GM18511 (cell line): ENCODE measurements around the gene COBL.

ENCODE experiments used
- ATAC-seq: cut with Tn5 transposase; IDR thresholded peaks from one replicate; pipeline ENCODE4 v1.9.1; 2021; ENCODE audit warnings: mild to moderate bottlenecking, moderate library complexity; ENCODE audit not compliant: unreplicated experiment

The COBL gene

DNA sequence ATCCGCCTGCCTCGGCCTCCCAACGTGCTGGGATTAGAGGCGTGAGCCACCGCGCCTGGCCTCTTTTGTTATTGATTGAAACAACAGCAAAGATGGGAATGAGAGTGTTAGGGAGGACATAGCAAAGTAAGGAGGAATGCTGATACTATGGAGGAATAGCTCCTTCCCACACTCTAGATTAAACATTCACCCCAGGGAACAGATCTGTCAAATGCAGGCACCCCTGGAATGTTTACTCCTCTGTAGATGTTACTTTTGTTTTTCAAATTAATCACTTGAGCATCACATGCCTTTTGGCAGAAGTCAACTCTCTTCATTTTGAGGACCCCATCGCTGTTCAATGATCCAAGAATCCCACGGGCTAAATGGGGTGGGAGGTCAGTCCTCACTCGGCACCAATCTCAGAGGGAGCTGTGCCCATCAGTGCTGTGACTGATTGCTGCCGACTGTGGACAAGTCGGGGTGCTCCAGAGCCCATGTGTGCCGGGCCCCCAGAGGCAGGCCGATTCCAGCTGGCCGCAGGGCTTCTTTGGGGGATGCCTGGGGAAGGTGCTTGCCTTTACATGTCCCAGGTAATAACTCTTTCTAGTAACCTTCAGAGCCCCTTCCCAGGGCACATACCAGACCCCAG, 10.2 kb upstream of the COBL start:
- ATAC-seq = no peak

DNA sequence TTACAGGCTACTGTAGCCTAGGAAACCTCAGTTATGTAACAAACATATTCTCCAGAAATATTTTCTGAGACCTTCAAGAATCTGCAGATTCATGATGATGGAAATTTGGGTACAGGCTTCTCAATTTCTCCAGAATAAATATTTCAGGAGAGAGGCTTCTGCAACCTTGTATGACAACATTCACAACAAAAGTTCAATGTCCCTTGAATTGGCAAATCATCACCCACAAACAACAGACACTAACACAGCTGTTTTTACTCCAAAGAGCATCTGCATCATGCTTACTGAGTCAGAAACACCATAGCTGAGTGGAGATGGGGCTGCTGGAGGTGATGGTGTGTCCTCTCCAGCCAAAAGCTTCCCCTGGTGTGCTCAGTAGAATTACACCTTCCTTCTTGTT, 9.3 kb upstream of the COBL start:
- no peak for ATAC-seq

DNA sequence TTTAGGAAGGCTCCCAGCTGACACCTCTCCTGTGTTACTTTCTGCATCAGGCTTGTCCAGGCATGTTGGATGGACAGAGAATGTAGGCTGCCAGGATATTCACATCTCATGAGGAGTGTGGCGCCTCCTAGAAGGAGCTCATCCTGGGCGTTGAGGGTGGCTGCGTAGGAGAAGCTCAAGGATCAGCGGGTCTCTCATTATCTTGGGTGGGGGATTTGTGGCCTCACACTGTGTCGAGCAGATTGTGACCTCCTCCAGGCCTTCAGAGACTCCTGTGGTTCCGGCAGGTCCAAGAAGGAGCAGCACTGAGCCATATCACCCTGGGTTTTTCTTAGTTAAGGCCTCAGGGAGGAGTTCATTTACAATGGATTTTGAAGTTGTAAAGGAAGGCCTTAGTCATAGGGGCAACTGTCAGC, 8.7 kb upstream of the COBL start:
- ATAC-seq = no peak

DNA sequence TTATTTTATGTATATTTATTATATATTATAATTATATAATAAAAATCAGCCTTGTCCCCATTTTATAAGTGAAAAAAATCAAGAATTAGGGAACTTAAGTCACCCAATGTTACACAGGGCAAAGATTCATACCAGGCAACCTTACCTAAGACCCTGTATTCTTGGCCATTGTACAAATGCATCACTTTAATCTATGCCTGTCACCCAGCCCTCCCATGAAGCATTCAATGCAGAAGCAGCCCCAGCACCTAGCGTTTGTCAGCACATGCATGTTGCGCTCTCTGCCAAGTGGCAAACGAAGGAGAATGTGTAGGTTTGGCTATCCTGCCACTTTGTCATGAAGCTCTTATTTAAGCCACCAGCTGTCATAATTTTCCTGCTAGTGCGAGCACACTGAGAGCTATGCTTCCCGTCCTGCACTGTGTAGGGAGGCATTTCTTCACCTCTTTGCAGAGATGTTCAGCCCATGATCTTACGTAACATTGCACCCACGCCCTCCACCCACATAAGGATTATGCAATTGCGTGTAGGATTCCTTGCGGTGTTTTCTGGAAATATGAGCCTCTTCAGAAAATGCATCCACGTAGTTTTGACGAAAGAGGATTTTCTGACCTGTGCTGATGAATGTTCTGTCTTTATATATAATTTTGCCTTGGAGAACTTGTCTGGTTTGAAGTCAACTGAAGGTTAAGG, 7.7 kb upstream of the COBL start:
- ATAC-seq = no peak

DNA sequence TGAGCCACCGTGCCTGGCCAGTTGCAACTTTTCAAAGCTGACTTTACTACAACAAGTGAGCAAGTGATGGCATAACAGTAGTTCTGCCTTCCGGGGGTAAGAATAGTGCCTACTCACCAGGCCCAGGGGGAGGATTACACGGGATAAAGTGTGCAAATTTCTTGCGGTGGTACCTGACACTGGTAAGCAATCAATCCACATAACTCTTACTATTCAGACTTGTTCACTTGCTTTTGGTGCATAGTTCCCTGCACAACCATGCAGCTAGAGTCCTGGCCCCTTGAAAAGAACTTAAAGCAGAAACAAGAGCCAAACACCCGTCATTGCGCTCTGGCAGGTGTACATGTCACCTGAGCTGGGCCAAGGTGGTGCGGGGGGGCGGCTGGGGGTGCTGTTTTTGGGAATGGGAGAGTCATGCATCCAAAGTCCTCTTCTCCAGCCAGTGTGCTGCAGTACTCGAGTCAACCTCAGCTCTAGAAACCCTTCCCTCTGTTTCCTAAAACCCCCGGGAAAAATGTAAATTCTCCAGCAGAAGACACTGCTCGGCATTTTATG, 5.4 kb upstream of the COBL start:
- no peak for ATAC-seq

DNA sequence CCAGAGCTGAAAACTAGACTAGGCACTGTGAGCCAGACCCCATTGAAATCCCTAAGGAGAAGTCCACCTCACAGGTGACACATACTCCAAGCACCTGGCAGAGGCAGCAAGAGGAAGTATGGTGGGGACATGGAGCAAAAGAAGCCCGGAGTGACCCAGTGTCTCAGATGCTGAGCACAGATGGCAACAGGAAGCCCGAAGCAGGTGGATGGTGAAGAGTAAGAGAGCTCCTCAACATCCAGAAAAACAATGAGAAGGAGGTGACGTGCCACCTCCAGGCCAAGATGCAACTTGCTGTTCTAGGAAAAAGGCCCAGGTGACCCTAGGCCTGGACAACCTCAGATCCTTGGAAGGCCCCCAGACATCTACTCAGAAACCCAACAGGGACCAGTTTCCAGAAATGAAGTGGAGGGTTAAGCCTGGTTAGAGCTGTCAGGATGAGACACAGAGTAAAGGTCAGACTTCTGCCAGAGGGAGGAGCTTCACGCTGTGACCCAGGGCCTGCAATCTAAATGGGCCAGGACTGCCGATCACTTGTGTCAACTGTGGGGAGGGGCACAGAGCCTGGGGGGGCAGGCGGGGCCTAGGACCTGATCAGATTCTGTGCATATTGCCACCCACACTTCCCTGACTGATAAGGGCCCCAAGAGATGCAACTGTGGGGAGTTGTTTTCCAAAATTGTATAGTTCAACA, 2.4 kb upstream of the COBL start:
- no peak for ATAC-seq

DNA sequence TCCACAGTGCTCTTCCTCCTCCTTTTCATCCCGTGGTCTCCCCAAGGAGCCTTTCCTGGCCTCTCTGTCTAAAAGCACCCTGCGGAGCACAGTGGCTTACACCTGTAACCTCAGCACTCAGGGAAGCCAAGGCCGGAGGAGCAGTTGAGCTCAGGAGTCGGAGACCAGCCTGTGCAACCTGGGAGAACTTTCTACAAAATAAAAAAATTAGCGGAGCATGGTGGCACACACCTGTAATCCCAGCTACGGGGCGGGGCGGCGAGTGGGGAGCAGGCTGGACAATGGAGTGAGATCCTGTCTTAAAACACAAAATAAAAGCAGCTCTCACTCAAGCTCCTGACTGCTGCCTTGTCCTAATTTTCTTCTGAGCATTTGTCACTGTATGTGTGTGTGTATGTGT, 1.4 kb upstream of the COBL start:
- ATAC-seq = no peak

DNA sequence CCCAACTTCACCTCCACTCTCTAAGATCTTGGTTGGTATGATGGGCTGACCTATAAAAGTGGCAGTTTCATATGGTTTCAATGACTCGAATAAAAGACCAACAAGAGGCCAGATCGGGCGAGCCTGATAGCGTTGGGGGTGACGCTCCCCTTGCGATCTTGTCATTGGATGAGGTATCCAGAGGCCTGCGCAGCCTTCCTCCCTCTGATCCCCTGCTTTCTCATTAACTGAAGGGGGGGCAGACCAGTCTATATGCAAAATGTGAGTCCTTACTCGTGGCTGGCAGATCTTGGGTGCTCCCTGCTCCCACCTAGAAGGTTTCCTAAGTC, 937 bp upstream of the COBL start:
- no peak for ATAC-seq

DNA sequence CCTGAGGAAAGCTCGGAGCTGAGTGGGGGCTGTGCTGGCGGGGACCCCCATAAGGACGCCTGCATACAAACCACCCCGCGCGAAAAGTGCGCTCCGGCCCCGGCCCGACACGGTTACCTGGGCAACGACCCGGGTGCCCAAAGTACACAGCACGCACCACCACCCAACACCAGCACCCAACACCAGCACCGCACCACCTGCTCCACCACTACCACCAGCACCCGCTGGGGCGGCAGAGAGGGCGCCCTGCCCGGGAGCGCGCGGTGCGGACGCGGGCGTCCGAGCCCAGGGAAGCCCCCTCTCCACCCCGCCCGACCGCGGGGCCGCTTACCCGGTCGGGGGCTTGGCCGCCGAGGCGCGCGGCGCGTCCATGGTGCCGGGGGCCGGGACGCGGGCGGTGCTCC, 345 bp downstream of the COBL start:
- no peak for ATAC-seq

DNA sequence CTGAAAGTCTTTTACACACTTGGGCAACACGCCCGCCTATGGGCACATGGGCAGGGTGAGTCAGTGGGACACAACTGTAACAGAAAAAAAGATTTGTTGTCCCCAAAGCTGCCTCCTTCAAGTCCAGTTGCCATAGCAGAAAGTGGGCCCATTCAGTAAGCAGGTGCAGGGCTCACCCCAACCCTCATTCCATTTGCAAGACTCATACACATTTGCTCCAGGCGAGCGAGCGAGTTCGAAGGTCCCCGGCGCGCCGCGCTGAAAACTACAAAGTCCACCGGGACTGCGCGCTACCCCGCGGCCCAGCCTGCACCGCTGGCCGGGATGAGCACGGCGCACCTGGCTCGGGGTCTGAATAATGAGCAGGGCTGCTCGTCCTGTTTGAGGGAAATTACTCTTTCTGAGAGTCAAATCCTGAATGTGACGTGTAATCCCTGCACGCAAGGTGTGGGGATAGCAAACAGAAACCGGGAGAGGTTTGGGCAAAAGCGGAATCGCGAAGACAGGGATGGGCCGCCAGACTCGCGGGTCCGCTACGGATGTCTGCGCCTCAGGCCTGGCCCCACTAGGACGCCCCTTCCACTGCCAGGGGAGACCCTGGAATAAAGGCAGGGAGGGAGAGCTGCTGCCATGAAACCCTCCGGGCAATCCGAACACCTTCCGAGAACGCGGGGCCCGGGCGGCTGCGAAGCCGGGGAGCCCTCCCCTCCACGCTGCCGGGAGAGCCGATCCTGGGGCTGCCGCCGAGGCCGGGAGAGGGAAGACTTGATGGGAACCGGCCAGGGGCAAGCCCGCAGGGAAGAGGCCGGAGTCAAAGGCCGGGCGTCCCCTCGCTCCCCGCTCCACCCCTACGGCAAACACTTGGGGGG, 982 bp downstream of the COBL start:
- no peak for ATAC-seq

DNA sequence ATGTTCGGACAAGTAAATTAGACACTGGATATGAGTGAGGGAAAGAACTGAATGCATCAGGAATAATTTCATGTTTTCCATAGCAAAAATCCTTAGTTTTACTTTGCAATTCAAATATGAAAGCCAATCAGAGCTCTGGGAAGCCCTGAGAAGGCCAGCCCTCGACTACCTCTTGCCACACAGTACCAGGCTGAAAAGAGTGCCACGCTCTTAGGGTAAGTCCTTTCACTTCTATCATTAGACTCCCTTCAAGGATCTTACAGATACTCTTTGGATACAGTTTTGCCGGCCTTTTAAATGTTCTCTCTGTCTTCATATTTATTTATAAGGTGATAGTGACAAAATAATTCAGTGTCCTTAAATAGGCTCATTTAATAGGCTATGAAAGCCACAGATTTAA, 1.9 kb downstream of the COBL start:
- ATAC-seq = no peak

DNA sequence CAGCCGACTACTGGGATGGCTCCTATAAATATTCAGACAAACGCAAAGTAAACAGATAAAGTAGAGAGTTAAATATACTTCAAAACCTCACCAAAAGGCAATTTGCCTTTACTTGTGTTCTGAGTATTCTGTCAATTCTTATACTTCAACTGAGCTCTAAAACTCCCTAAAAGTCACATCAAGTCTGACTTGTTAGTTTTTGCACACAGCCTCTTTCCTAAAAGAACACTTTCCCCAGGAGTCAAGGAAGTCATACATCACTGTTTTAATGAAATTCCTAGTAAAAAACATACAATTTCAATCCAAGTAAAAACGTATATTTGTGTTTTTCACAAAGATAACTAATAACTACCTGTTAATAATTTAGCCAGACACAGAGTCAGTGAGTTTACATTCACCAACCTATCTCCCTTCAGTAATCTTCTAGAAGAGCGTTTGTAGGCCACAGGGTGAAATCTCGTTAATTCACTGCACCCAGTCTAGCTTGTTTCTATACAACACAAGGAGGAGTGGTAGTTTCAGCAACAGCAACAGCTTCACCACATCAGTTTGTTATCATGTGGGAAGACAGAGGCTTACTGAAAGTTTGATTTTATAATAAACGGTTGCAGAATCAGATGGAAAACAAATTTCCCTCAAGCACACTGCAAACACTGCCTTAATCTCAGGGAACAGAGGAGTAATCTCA, 2.7 kb downstream of the COBL start:
- ATAC-seq = no peak

DNA sequence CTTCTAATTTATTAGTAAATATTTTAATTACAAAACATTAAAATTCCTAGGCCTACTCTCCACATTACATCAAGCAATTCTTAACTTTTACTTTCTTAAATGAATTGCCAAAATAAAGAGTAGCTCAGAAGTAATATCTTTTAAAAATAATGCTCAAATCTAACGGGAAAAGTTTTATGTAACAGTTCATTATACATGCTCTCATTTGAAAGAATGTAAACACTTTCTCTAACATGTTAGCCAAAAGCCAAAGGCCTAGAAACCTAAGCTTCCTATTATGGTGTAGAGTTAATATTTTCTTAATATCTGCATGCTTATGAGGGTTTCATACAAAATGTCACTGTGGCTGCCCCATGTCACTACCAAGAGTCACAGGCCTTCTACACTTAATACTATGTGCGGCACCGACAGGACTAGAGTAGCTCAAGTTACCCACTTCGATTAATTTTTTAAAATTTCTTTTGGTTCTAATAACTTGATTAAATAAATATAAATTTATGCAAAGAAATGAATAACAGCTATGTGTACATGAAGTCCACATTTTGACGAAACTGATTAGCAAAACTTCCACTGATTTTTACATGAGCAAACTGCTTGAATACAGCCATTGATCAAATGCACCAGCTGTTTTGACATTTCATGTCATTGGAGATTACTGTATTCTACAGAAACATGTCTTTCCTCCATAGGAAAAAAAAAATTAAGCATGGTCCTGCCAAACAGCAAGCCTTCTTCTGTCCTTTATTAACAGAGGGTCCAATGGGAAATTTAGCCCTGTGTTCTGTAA, 3.5 kb downstream of the COBL start:
- ATAC-seq = no peak

DNA sequence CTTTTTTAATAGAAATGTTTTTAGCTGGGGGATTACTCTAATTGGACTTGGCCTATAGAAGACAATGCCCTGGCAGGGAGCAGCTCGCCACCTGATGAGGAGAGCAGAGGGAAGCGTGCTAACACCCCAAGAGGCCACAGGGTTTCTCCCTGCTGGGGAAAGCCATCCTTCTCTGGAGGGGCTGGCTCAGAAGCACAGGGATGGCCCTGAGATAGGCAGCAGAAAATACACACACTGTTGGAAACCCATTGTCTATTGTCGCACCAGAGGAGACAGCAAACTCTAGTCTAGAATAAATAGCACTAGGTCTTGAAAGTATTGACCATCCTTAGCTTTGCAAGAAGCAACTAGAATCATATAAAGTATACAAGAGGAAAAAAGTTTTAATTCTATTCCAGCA, 5.4 kb downstream of the COBL start:
- no peak for ATAC-seq

DNA sequence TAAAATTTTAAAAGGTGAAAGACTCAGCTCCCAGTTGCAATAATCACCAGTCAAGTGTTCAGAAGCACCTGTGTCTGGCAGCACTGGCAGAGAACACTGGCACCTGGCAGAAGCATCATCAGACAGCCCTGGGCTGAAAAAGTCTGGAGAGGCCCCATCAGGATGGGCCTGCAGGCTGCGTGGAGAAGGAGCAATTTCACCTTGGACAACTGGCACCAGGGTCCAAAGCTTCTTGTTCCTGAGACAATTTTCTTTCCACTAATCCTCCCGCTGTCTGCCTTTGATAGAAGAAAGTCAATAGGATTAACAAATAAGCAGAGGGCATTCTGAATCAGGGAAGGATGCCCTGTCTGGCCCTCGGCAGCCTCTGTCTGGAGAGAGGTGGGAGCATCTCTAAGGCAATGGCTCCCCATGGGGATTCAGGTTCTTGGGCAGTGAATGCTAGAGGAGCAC, 6.5 kb downstream of the COBL start:
- ATAC-seq = no peak

DNA sequence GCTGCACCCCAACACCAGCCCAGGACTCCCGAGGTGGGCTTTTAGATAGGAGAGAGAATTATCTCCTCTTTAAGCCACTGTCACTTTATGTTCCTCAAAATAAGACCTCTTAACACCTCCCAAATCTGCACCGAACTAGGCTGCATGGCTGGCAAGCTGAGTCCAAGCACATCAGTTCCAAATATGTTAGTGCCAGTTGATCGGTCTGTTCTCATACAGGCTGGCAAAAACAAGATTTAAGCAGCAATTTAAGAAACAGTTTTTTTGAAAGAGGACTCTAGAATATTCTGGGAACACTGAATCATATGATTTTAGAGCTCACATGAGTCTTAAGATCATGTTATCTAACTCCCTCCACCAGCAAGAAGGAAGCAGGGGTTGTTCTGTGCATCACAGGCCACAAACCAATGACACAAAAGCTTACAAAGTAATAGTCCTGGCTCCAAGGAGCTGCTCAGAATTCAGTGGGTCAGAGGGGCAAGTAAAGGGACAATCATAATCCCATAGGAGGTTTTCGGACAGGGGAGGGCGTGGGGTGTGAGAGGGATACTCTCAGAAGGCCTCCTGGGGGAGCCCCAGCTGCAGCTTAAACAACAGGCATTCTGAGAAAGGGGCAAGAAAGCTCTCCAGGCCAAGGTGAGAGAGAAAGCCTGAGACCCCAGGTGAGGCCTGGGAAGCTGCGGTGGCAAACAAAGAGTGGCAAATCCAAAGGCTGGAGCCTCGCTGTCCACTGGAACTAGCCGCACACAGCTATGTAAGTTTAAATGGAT, 7.1 kb downstream of the COBL start:
- no peak for ATAC-seq

DNA sequence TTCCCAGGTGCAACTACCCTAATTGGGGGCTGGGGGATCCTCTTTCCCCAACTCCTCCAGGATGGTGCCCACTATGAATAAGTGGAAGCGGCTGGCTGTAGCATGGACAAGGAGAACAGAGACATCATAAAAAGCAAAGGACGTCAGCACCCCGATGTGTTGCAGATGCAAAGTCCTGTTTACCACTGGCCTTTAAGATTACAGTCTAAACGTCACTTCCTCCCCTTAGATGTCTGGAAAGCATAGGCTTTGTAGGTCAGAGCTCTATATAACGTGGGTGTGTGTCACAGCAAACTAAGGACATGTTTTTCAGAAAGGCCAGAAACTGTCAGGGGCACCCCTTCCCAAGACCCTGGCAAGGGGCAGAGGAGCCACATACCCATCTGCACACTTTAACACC, 7.9 kb downstream of the COBL start:
- no peak for ATAC-seq

DNA sequence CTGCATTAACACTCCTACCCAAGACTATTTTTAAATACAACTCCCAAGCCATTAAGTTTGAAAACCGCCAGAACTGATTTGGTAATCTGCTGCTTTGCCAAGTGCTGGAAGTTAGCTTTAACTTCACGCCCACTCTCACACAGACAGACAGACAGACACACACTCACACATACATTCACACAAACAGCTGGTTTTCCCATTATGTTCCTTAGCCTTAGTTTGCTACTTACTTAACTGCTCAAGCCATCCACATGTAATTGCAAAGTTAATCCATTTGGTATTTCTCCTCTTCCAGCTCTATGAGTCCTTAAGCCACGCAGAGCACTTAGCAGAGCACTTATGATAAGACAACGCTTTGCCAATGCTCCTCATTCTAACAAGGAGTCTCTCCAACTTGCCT, 8.3 kb downstream of the COBL start:
- no peak for ATAC-seq

DNA sequence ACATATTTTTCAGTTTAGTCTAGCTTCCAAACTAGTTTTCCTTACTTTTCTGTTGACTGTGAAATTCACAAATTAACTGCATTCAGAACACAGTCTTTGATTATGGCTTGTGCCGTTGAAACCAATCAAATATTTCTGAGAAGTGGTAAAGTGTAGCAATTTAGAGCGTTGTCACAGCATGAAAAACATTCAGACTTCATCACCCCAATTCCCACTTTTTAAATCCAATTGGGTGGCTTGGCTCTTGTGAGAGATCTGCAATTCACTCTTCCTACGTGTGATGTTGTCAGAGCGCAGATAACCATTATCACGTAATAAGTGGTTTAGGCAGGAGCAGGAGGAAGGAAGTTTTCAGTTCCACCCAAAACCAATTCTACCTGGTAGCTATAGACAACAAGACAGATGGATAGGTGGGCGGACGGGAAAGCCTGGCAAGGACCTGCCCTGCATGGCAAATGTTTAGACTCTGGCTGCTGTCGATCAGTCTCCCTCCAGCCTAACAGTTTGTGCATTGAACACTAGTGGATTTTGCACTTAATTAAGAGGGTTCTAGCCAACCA, 8.9 kb downstream of the COBL start:
- ATAC-seq = no peak
